Keratinocyte (primary cell): ENCODE data around the gene INPP4B. TPM values are rescaled to one million over a fixed set of nuclear protein-coding genes. Genes with fewer than 3 reads are reported as not detected.

Source experiments
- DNase-seq: peaks from one replicate; pipeline ENCODE4 v3.0.0-alpha.2; 2011; ENCODE audit warnings: low read depth, missing footprints, low spot score
- FAIRE-seq: peaks from 2 replicates; lab custom pipeline; 2011; peaks lifted over from hg19 to GRCh38; lab: Jason Lieb, UNC
- H2AFZ ChIP-seq: 2 replicates; pipeline ENCODE4 v1.6.0; 2012; ENCODE audit warnings: low read length, control low read depth, inconsistent platforms; ENCODE audit not compliant: control insufficient read depth
- H3K27ac ChIP-seq: 2 replicates; pipeline ENCODE4 v1.5.1; 2011; ENCODE audit warnings: low read length; ENCODE audit not compliant: control insufficient read depth, insufficient read depth
- H3K27me3 ChIP-seq: 3 replicates; pipeline ENCODE4 v1.6.0; 2011; ENCODE audit warnings: low read length; ENCODE audit not compliant: control insufficient read depth, insufficient read depth; ENCODE audit errors: extremely low read depth
- H3K36me3 ChIP-seq, 2 experiments: 2 replicates in 1 of 2; 3 replicates in 1 of 2; pipeline ENCODE4 v1.5.1; 2011; ENCODE audit warnings: low read length in 2 of 2, mild to moderate bottlenecking in 1 of 2; ENCODE audit not compliant: control insufficient read depth in 2 of 2, insufficient read depth in 2 of 2; ENCODE audit errors: extremely low read depth in 1 of 2
- H3K4me1 ChIP-seq: 3 replicates; pipeline ENCODE4 v1.5.1; 2011; ENCODE audit warnings: low read length; ENCODE audit not compliant: control insufficient read depth, insufficient read depth; ENCODE audit errors: extremely low read depth
- H3K4me2 ChIP-seq: 3 replicates; pipeline ENCODE4 v1.6.0; 2011; ENCODE audit warnings: low read depth, low read length; ENCODE audit not compliant: control insufficient read depth, insufficient read depth; ENCODE audit errors: extremely low read depth
- H3K4me3 ChIP-seq, 3 experiments: fragments of 200-600 bp in 1 of 3; sonication (generic) in 1 of 3; 2 replicates in 2 of 3; 3 replicates in 1 of 3; pipeline ENCODE4 v1.5.1; 2011 to 2016; ENCODE audit warnings: low read length in 3 of 3, mild to moderate bottlenecking in 3 of 3, control low read depth in 2 of 3, inconsistent platforms in 1 of 3, low read depth in 1 of 3, mixed read lengths in 1 of 3, mixed run types in 1 of 3, moderate library complexity in 1 of 3; ENCODE audit not compliant: control insufficient read depth in 2 of 3, insufficient read depth in 2 of 3; ENCODE audit errors: extremely low read depth in 1 of 3
- H3K79me2 ChIP-seq: 2 replicates; pipeline ENCODE4 v1.6.0; 2012; ENCODE audit warnings: low read length; ENCODE audit not compliant: control insufficient read depth, insufficient read depth
- H3K9ac ChIP-seq: 3 replicates; pipeline ENCODE4 v1.6.0; 2011; ENCODE audit warnings: low read length; ENCODE audit not compliant: control insufficient read depth, insufficient read depth; ENCODE audit errors: extremely low read depth
- H3K9me1 ChIP-seq: 3 replicates; pipeline ENCODE4 v1.6.0; 2011; ENCODE audit warnings: low read length; ENCODE audit not compliant: control insufficient read depth, insufficient read depth; ENCODE audit errors: extremely low read depth
- H3K9me3 ChIP-seq: 2 replicates; pipeline ENCODE4 v1.5.1; 2012; ENCODE audit warnings: low read depth, low read length; ENCODE audit not compliant: control insufficient read depth
- H4K20me1 ChIP-seq: 3 replicates; pipeline ENCODE4 v1.6.0; 2011; ENCODE audit warnings: low read length; ENCODE audit not compliant: control insufficient read depth, insufficient read depth; ENCODE audit errors: extremely low read depth
- CTCF ChIP-seq, 3 experiments: IDR thresholded peaks in 1 of 3; conservative IDR thresholded peaks in 1 of 3; optimal IDR thresholded peaks in 1 of 3; 2 replicates in 2 of 3; 3 replicates in 1 of 3; pipeline versions ENCODE3 to v1.5.1; 2011; ENCODE audit warnings: low read length in 3 of 3, mild to moderate bottlenecking in 3 of 3, moderate library complexity in 2 of 3, control low read depth in 1 of 3, inconsistent platforms in 1 of 3; ENCODE audit not compliant: insufficient read depth in 2 of 3; ENCODE audit errors: extremely low read depth in 1 of 3
- EZH2 ChIP-seq: IDR thresholded peaks from one replicate; pipeline ENCODE4 v1.6.1; 2012; ENCODE audit warnings: inconsistent platforms, mild to moderate bottlenecking, low read length, moderate library complexity
- dilution Hi-C: fragments of 300-500 bp; cut with MboI; formaldehyde crosslinking; loops from one replicate; pipeline ENCODE4 v1.7.0; 2020; ENCODE audit warnings: low sequenced_read_pairs; ENCODE audit not compliant: extremely low pct_ligation_motif_present
- polyA plus RNA-seq, 5 experiments: library from polyadenylated mRNA; depleted of rRNA in 3 of 5; stranded (reverse) in 3 of 5; stranded (forward) in 1 of 5; unstranded in 1 of 5; fragments of >200 nt; gene quantifications; 1 replicate in 1 of 5; 2 replicates in 3 of 5; 3 replicates in 1 of 5; pipeline versions ENCODE4 v1.2.1 to v1.2.3, GENCODE V29; 2011 to 2012; ENCODE audit warnings: missing spikeins in 2 of 5, low read depth in 1 of 5, low replicate concordance in 1 of 5

Gene INPP4B
- polyA plus RNA-seq, 1 donor (not counting 4 experiments of a cell fraction or from before 2014, with no cell fraction given) = 50.2 TPM

- TF ChIP-seq CTCF (optimal IDR thresholded peaks at IDR 0.05 in 1 of 3, IDR thresholded peaks at IDR 0.05 in 1 of 3, conservative IDR thresholded peaks at IDR 0.05 in 1 of 3; ENCODE audit: extremely low read depth in 1 of 3, insufficient read depth in 2 of 3, low read length in 3 of 3) (peak in 2 of 3 experiments; percentile 46 to 55), EZH2 (no peak)
- dilution Hi-C loops = no loop called here
- no peak overlapping the region for H3K4me2 ChIP-seq
- H4K20me1 ChIP-seq = no peaks in the 10 kb centered on the region
- no peaks in the 10 kb centered on the region for H3K79me2 ChIP-seq
- no peaks in the 10 kb centered on the region for H3K36me3 ChIP-seq
- FAIRE-seq = no peak
- peaks cover 8% of the 10 kb centered on the region for H3K27me3 ChIP-seq
- H3K4me3 ChIP-seq = no peak overlapping the region
- H3K4me1 ChIP-seq = peaks cover 5% of the 10 kb centered on the region
- no peak overlapping the region for H2AFZ ChIP-seq
- H3K27ac ChIP-seq = no peak overlapping the region
- no peak overlapping the region for H3K9ac ChIP-seq
- no peaks in the 10 kb centered on the region for H3K9me1 ChIP-seq
- DNase-seq = no peak
- H3K9me3 ChIP-seq = no peaks in the 10 kb centered on the region
These were observed 4.4 kb upstream of the INPP4B start for GRCh38 chr4:142850478-142850877.

GRCh38 chr4:142846729-142847596, 862 bp upstream of the INPP4B start:
- H3K27me3 ChIP-seq = peaks cover 14% of the 10 kb centered on the region
- dilution Hi-C loops = no loop called here
- no peaks in the 10 kb centered on the region for H4K20me1 ChIP-seq
- peak; percentile 75 for FAIRE-seq
- H3K9ac ChIP-seq = peak overlapping the region; percentile 67
- H3K4me3 ChIP-seq = peak overlapping the region; percentile 46 to 82 (median 69)
- H3K27ac ChIP-seq = no peak overlapping the region
- H3K9me3 ChIP-seq = no peaks in the 10 kb centered on the region
- H3K36me3 ChIP-seq = no peaks in the 10 kb centered on the region
- peak overlapping the region; percentile 89 for H2AFZ ChIP-seq
- TF ChIP-seq EZH2 = no peak
- TF ChIP-seq CTCF (optimal IDR thresholded peaks at IDR 0.05 in 1 of 3, IDR thresholded peaks at IDR 0.05 in 1 of 3, conservative IDR thresholded peaks at IDR 0.05 in 1 of 3; ENCODE audit: extremely low read depth in 1 of 3, insufficient read depth in 2 of 3, low read length in 3 of 3) = peak; percentile 63 to 81 (median 80)
- H3K79me2 ChIP-seq = no peaks in the 10 kb centered on the region
- no peak for DNase-seq
- H3K9me1 ChIP-seq = no peaks in the 10 kb centered on the region
- H3K4me1 ChIP-seq = peaks cover 8% of the 10 kb centered on the region
- H3K4me2 ChIP-seq = peak overlapping the region; percentile 89
